ENCODE results near the gene ZGPAT. TPM values are rescaled to one million over a fixed set of nuclear protein-coding genes. Genes with fewer than 3 reads are reported as not detected.
"Not testable (repeated sequence)": the region's sequence is repeated elsewhere in the genome, so short reads cannot be mapped to it uniquely, and the experiment has no call there.

The ZGPAT gene, protein sequence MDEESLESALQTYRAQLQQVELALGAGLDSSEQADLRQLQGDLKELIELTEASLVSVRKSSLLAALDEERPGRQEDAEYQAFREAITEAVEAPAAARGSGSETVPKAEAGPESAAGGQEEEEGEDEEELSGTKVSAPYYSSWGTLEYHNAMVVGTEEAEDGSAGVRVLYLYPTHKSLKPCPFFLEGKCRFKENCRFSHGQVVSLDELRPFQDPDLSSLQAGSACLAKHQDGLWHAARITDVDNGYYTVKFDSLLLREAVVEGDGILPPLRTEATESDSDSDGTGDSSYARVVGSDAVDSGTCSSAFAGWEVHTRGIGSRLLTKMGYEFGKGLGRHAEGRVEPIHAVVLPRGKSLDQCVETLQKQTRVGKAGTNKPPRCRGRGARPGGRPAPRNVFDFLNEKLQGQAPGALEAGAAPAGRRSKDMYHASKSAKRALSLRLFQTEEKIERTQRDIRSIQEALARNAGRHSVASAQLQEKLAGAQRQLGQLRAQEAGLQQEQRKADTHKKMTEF
- total RNA-seq = 33.4 TPM

- DNase-seq (ENCODE audit: low read depth in 2 of 3, low spot score in 2 of 3) = peak; percentile 83 to 89 (median 87)
These were observed at the start of gene ZGPAT, which contains the start of gene ARFRP1 for GRCh38 chr20:63707558-63708300. ZGPAT (plus strand) TSS chr20:63708039; CDS start chr20:63708581, 542 bp downstream. ARFRP1 (minus strand) TSS chr20:63707976; CDS start chr20:63707091, 885 bp downstream.

- DNase-seq (ENCODE audit: low read depth in 2 of 3, low spot score in 2 of 3) = no peak
These were observed 49.1 kb upstream of the ZGPAT start for GRCh38 chr20:63658749-63659187.

DNA sequence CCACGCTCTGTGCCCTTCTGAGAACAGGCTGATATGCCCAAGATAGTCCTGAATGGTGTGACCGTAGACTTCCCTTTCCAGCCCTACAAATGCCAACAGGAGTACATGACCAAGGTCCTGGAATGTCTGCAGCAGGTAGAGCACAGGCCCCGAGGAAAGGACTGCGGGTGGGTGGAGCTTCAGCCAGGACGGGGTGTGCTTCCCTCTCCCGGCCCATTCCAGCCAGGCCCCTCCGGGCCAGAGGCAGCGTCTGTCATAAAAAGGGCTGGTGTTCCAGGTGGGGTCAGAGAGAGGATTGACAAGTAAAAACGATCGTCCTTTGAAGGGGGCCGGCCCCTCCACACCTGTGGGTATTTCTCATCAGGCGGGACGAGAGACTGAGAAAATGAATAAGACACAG is 48.5 kb upstream of the ZGPAT start:
- no peak for DNase-seq (ENCODE audit: low read depth in 2 of 3, low spot score in 2 of 3)

- not testable (repeated sequence) for DNase-seq (ENCODE audit: low read depth in 2 of 3, low spot score in 2 of 3)
These were observed 47.7 kb upstream of the ZGPAT start for GRCh38 chr20:63660174-63660573.

DNA sequence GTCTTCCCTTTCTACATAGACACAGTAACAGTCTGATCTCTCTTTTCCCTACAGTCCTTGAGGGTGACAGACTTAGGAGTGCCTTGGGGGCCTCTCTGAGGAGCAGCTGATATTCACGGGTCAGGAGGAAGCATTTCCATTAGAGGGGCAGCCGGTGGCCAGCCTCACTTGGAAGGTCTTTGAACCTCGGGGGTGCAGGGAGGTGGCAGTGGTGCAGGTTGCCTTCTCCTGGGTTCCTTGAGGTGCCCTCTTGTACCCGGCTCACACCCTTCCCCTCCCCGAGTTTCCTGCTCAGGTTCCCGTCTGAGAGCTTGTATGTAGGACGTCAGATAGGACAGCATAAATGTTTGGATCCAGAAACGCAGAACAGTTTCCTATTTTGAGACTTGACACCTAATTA is 47.2 kb upstream of the ZGPAT start:
- no peak for DNase-seq (ENCODE audit: low read depth in 2 of 3, low spot score in 2 of 3)

- DNase-seq (ENCODE audit: low read depth in 2 of 3, low spot score in 2 of 3) = no peak
These were observed 46.7 kb upstream of the ZGPAT start for GRCh38 chr20:63661108-63661507.

- DNase-seq (ENCODE audit: low read depth in 2 of 3, low spot score in 2 of 3) = no peak
These were observed 45.7 kb upstream of the ZGPAT start for GRCh38 chr20:63661959-63662812.

DNA sequence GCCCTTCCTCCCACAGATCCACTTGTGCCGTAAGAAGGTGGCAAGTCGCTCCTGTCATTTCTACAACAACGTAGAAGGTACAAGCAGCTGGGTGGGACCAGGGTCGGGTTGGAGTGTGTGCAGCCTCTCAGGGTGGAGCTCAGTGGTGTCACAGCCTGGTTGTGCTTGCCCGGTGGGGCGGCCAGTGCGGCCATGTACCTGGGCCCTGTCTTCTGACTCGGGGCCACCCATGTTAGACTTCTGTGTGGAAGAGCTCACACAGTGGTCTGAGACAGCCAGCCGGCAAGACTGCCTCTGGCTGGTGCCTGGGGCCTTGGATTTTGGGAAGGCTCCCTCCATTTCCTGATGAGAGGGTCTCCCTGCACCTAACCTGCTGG is 45.0 kb upstream of the ZGPAT start:
- DNase-seq (ENCODE audit: low read depth in 2 of 3, low spot score in 2 of 3) = no peak

DNA sequence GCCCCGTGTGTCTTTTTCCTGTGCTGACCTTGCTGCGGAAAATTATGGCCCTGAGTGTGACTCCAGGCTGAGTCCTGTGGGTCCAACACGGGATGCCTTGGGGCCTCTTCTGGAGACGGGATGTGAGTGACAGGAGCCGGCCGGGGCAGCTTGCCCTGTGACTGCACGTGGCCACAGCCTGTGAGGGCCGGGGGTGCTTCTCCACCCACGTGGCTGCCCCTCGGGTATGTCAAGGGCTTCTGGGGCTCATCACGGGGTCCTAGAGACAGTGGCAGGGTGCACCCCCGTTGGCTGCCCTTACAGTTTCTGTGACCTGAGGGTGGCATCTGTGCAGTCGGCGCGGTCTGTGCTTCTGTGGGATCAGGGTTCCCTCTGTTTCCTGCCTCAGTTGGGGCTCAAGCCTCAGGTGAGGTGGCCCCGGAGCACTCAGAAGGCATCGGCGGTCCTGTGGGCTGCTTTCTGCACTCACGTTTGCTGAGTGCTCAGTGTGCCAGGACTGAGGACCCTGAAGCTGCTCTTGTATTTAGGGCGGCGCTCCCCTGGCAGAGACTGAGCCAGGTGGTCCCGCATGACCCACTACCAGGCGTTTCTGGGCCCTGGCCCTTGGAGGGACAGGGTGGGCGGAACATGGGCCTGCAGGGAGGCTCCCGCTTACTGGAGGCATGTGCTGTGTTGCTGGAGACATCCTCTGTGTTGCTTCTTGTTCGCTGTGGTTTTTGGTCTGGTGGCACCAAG is 44.3 kb upstream of the ZGPAT start:
- no peak for DNase-seq (ENCODE audit: low read depth in 2 of 3, low spot score in 2 of 3)

GRCh38 chr20:63664143-63664851 is 43.5 kb upstream of the ZGPAT start:
- DNase-seq (ENCODE audit: low read depth in 2 of 3, low spot score in 2 of 3) = no peak

GRCh38 chr20:63664861-63665594 is 42.8 kb upstream of the ZGPAT start:
- no peak for DNase-seq (ENCODE audit: low read depth in 2 of 3, low spot score in 2 of 3)

- no peak for DNase-seq (ENCODE audit: low read depth in 2 of 3, low spot score in 2 of 3)
These were observed 42.1 kb upstream of the ZGPAT start for GRCh38 chr20:63665708-63666107.

DNA sequence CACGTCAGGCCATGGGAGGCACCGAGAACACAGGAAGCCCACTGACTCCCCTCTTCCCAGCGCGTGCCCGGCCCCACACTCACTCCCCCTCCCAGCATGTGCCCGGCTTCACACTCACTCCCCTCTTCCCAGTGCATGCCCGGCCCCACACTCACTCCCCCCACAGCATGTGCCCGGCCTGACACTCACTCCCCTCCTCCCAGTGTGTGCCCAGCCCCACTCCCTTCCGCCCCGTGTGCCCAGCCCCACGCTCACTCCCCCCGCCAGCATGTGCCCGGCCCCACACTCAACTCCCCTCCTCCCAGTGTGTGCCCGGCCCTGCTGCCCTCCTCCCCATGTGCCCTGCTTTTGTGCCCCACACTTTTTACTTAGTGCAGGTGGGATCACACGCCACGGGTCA is 40.0 kb upstream of the ZGPAT start:
- DNase-seq (ENCODE audit: low read depth in 2 of 3, low spot score in 2 of 3) = no peak

DNA sequence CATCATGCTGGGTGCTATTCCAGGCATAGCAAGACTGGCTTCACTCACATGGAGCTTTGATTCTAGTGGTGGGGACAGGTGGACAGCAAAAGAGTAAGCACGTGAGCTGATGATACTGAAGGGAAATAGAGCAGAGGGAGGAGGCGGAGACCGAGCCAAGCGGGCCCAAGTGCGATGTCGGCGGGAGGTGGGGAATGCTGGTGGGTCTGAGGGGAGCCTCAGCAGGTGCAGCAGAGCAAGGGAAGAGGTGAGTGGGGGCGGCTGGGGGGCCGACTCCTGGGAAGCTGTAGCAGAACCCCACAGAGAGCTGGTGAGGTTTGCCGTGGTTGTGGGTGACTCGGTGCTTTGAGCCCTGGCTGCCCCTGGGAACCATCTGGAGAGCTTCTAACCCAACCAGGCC is 39.5 kb upstream of the ZGPAT start:
- DNase-seq (ENCODE audit: low read depth in 2 of 3, low spot score in 2 of 3) = no peak

- DNase-seq (ENCODE audit: low read depth in 2 of 3, low spot score in 2 of 3) = not testable (repeated sequence)
These were observed 36.1 kb upstream of the ZGPAT start for GRCh38 chr20:63671695-63672094.

- no peak for DNase-seq (ENCODE audit: low read depth in 2 of 3, low spot score in 2 of 3)
These were observed 35.2 kb upstream of the ZGPAT start for GRCh38 chr20:63672666-63673065.

GRCh38 chr20:63673951-63674350 is 33.9 kb upstream of the ZGPAT start:
- DNase-seq (ENCODE audit: low read depth in 2 of 3, low spot score in 2 of 3) = no peak

DNA sequence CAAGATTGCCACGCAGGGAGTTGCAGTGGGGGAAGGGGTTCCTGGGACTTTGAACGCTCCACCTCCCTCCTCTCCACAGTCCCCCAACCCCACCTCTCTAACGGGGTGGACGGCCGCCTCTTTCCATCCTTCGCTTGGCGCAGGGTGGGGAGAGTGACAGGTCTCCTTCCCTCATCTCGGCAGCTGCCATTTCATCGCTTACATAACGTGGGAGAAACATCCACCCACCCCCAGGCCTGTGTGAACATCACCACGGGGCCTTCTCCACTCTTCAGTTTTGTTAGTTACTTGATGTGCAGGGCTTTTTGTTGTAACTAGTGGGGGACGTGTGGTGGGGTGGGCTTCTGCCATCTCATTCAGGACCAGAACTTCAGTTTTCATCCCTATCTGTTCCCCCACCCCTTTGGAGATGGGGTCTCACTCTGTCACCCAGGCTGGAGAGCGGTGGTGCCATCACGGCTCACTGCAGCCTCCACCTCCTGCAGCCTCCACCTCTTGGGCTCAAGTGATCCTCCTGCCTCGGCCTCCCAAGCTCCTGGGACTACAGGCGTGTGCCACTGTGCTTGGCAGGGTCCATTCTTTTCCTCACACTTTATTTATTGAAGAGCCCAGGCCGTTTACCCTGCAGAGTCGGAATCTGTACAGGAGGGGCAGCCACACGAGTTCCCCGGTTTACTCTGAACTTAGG is 32.0 kb upstream of the ZGPAT start:
- DNase-seq (ENCODE audit: low read depth in 2 of 3, low spot score in 2 of 3) = no peak

Data from hematopoietic multipotent progenitor cell (in vitro differentiated cells).